ENCODE results near the gene ARSB.

ARSB gene

GRCh38 chr5:78830528-78831046, 154.5 kb downstream of the ARSB start:
- ATAC-seq, result no peak

DNA sequence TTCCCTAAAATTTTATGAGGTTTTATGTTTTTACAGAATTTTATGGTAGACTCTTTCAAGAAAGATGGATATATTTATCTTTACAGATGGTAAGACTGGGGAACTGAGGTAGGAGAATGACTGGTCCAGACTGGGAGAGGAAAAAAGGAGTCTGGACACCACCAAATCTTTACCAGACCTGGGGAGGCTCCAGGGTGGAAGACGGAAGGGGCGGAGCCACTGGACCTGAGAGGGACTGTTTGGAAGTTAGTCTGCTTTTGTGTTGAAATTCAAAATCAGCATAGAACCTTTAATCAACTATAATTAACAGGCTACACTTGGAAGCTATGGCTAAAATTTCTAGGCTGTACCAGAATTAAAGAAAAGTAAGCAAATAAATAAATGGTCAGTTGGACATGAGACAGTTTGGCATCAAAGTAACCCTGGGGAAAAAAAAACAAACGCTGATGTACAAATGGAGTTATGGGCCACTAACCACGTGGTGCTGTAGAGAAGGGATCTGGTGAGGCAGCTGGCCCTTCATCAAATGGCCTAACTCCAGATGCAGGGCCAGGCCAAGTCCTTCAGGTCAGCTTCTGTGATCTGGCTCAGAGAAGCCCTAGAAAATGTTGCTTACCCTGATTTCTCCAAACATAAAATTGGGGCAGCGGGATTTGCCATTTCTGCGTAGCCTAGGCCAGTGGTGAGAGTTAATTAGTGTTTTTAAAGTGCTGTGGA, 155.1 kb downstream of the ARSB start:
- ATAC-seq, result no peak

- no peak for ATAC-seq
Measured at GRCh38 chr5:78827725-78828124, 157.4 kb downstream of the ARSB start.

GRCh38 chr5:78824831-78825281, 160.3 kb downstream of the ARSB start:
- ATAC-seq, result no peak

DNA sequence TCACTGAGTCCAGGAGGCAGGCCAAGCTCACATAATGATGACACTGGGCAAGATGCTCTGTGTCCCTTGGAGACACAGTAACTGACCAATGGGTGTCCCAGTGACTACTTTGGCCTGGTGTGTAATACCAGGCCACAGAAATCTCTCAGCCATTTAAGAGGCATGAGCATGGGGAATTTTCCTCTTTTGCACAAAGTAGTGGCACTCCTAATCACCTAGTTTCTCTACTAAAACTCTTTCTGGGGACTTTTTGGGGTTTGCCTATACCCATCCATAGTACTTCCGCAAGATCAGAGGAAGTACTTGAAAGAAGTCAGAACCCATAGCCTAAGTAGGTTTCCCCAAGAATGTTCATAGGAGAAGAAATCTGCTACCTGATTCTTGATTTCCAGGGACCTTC, 161.9 kb downstream of the ARSB start:
- no peak for ATAC-seq

DNA sequence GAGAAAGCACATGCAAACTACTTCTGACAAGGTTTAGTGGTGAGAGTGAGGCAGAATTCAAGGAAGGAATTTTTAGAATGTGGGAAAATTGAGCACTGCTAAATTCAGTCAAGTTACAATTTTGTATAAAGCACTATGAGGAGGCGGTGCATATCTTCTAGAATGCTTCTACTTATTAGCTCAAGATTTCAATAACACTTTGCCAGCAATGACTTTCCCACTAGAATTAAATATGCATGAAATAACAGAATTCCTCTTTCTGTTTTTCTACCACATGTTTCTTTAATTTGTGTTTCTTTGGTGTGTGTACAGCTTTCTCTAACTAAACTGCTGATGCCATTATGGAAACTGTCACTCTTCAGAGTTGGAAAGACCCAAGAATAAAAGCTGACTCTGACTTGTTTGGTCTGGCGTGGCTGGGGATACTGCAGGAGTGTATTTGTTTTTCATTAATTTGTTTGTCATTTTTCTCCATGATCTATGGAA, 163.5 kb downstream of the ARSB start:
- ATAC-seq, result no peak

DNA sequence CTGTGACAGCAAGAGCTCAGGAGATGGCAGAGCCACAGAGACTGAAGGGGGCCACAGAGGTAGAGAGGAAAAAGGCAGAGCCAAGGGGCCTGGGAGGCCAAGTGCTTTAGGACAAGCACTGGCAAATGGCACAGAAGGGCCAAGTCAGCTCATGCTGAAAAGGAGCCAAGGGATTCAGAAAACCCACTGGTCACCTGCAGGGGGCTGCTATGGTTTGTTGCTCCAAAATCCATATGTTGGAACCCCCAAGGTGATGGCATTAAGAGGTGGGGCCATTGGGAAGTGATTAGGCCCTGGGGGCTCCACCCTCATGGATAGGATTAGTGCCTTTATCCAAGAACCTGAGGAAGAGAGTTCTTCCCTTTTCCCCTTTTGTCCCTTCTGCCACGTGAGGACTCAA, 165.4 kb downstream of the ARSB start:
- no peak for ATAC-seq

- no peak for ATAC-seq
Measured at GRCh38 chr5:78819166-78819565, 165.9 kb downstream of the ARSB start.

GRCh38 chr5:78816143-78816765, 168.9 kb downstream of the ARSB start:
- no peak for ATAC-seq

- ATAC-seq, result no peak
Measured at GRCh38 chr5:78813906-78814530, 171.1 kb downstream of the ARSB start.

DNA sequence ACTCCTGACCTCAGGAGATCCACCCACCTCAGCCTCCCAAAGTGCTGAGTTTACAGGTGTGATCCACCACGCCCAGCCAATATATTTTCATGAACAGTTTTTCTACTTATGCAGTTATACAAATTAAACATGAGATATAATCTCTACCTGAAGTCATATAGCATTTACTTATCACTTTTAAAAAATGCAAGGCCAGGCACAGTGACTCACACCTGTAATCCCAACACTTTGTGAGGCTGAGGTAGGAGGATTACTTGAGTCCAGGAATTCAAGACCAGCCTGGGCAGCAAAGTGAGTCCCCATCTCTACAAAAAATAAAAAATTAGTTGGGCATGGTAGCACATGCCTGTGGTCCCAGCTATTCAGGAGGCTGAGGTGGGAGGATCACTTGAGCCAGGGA, 171.8 kb downstream of the ARSB start:
- no peak for ATAC-seq

GRCh38 chr5:78811866-78812265, 173.2 kb downstream of the ARSB start:
- no peak for ATAC-seq

- ATAC-seq, result no peak
Measured at GRCh38 chr5:78811121-78811817, 173.8 kb downstream of the ARSB start.

- no peak for ATAC-seq
Measured at GRCh38 chr5:78810098-78810920, 174.8 kb downstream of the ARSB start.

DNA sequence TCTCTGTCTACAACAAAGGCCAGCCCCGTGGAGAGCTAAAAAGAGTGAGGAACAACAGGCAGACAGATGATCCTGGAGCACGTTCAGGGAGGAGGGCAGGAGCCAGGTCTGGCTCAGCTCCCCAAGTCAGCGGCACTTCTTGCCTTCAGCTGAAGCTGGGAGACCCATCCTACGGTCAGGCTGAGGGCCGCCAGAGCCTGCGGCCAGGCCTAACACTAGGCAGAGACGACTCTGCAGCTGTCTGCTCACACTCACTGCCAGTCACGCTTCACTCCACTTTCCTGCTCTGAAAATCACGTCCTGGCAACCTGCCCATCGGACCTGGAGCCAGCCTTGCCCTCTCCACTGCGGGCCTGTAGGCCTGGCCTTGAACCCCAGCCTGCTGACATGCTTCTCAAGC, 175.7 kb downstream of the ARSB start:
- no peak for ATAC-seq

- ATAC-seq, result no peak
Measured at GRCh38 chr5:78808818-78809217, 176.3 kb downstream of the ARSB start.

GRCh38 chr5:78808380-78808779, 176.7 kb downstream of the ARSB start:
- no peak for ATAC-seq

DNA sequence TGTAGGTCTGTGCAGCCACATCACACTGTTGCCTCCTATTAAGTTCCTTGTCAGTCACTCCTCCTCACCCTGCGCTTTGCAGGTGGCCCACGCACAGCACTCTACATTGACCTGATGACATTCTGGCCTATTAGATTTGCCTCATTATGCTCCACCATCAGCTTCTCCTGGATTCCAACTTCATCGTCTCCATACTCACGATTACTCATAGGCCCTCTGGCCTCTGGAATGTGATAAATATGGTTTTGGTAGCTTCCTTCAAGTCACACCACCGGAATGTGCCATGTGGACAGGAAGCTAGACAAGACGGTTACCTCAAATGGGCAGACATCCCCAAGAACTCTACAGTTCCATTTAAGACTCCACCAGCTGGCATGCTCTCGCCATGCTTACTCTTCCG, 178.6 kb downstream of the ARSB start:
- no peak for ATAC-seq

DNA sequence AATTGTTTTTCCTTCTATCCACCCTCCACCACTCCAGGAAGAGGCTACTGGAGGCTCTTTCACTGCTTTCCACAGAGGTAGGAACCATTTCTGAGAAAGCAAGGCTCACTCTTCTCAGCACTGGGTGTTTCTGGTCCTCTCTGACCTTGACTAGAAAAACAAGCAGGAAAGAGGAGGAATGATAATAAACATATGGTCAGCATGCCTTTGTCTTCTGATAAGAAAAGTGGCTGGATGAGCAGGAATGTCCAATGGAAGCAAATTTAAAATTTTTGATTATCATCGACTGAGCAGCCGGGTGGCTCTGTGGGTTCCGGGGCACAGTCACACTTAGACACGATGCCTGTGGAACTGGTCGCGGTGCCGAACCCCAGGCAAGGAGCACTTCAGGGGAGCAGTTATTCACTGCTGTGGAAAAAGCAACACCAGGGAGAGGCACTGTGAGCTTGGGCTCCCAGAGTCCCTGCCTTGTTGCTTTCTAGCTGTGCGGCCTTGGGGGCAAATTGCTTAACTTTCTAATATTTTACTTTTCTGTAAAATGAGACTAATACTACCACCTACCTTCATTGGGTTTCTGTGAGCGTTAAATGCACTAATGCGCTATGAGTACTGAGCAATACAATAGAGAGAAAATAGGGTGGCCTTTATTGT, 179.5 kb downstream of the ARSB start:
- ATAC-seq, result no peak

DNA sequence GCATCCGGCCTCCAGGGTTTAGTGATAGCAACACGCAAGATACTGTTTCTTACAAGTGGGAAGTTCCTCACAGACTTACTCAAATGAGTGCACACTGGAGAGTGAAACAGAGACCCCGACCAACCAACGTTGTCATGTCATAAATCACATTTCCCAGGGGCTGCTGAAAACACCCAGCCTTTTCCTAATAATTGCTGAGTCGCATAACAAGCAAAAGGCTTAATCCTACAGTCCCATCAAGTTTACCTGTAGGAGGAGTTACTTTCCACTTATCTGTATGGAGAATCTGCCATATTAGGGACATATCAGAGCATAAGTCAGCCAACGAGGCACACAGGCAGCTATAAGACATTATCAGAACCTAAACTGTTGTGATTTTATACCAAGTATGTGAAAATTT, 180.1 kb downstream of the ARSB start:
- ATAC-seq, result no peak

DNA sequence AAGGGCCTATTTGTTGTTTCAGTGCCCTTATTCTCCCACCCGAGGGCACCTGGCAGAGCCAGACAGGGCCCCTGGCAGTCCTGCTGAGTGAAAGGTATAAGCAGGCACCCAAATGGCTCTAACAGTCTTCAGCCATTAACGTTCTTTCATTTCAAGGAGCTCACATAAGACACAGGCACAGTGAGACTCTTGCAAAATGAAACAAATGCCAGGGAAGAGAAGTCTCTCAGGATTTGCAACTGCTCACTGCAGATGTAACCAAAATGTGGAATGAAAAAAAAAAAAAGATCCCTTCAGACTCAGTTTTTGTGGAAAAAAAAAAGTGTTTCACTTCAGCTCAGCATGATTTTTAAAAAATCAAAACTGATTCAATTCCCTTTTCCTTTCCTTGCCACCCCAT, 181.2 kb downstream of the ARSB start:
- ATAC-seq, result no peak

GRCh38 chr5:78803353-78803752, 181.8 kb downstream of the ARSB start:
- no peak for ATAC-seq
